GM20000 (cell line): ENCODE measurements around the gene ASXL3.

Experiments
- DNase-seq: peaks from one replicate; pipeline ENCODE4 v3.0.0; 2012; ENCODE audit warnings: low spot score
- CTCF ChIP-seq: IDR thresholded peaks from 2 replicates; pipeline ENCODE4 v1.5.1; 2012; ENCODE audit warnings: mild to moderate bottlenecking, control low read depth; ENCODE audit errors: extremely low read depth, missing control alignments

ASXL3 gene

GRCh38 chr18:33583901-33584300, 5.9 kb downstream of the ASXL3 start:
- no peak for TF ChIP-seq CTCF

GRCh38 chr18:33584548-33585430, 6.8 kb downstream of the ASXL3 start:
- DNase-seq: no peak
- no peak for TF ChIP-seq CTCF

More at GRCh38 chr18:33583901-33584300, 5.9 kb downstream of the ASXL3 start:
- DNase-seq: no peak

GRCh38 chr18:33585431-33585775, 7.4 kb downstream of the ASXL3 start:
- DNase-seq: no peak
- no peak for TF ChIP-seq CTCF

- DNase-seq: no peak
- no peak for TF ChIP-seq CTCF
Observed at GRCh38 chr18:33588361-33588760, 10.3 kb downstream of the ASXL3 start.

GRCh38 chr18:33593261-33593660, 15.2 kb downstream of the ASXL3 start:
- DNase-seq: no peak
- no peak for TF ChIP-seq CTCF

- no peak for DNase-seq
- no peak for TF ChIP-seq CTCF
Observed at GRCh38 chr18:33594799-33595198, 16.8 kb downstream of the ASXL3 start.

- TF ChIP-seq CTCF: no peak
- DNase-seq: no peak
Observed at GRCh38 chr18:33596178-33596854, 18.3 kb downstream of the ASXL3 start.
